ENCODE measurements around the gene PCCA.

DNA sequence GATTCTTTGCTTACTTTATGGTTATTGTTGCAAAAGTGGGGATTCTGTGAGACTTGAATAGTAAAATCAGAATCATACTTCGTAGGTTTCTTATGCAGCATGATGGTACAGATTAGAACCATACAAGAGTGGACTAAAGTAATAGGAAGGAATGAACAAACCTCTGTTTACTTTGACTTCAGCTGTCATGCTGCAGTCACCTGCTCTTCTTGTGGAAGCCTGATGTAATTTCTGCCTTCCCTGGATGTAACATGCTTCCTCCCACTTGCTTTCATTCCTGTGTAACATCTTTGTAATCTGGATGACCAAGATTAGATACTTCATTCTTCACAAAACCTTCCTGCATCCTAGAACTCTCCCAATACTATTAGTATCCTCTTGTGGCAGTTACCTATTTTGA is 235.0 kb downstream of the PCCA start:
- TF ChIP-seq, protein P1, sequence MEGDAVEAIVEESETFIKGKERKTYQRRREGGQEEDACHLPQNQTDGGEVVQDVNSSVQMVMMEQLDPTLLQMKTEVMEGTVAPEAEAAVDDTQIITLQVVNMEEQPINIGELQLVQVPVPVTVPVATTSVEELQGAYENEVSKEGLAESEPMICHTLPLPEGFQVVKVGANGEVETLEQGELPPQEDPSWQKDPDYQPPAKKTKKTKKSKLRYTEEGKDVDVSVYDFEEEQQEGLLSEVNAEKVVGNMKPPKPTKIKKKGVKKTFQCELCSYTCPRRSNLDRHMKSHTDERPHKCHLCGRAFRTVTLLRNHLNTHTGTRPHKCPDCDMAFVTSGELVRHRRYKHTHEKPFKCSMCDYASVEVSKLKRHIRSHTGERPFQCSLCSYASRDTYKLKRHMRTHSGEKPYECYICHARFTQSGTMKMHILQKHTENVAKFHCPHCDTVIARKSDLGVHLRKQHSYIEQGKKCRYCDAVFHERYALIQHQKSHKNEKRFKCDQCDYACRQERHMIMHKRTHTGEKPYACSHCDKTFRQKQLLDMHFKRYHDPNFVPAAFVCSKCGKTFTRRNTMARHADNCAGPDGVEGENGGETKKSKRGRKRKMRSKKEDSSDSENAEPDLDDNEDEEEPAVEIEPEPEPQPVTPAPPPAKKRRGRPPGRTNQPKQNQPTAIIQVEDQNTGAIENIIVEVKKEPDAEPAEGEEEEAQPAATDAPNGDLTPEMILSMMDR (conservative IDR thresholded peaks at IDR 0.05): no peak
- TF ChIP-seq ZFX (IDR thresholded peaks at IDR 0.05): no peak
